CD1c-positive myeloid dendritic cell (primary cell): ENCODE measurements around the gene TEPSIN.

Experiments
- DNase-seq: peaks from one replicate; pipeline ENCODE4 v3.0.0-alpha.2; 2016; ENCODE audit errors: extremely low spot score

TEPSIN gene

DNA sequence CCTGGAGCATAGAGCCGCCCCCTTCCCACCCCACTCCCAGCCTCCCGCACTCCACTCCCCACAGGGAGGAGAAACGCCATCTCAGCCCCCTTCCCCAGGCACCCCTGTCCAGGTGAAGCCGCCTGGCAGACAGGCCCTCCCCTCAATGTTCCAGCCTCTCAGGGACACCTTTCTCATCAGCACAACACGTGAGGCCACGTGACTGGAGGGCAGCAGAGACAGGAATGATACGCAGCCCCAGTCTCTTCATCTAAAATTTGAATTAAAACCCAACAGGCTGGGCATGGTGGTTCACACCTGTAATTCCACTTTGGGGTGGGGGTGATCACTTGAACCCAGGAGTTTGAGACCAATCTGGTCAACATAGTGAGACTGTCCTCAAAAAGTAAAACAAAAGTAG, 52.7 kb downstream of the TEPSIN start:
- no peak for DNase-seq

DNA sequence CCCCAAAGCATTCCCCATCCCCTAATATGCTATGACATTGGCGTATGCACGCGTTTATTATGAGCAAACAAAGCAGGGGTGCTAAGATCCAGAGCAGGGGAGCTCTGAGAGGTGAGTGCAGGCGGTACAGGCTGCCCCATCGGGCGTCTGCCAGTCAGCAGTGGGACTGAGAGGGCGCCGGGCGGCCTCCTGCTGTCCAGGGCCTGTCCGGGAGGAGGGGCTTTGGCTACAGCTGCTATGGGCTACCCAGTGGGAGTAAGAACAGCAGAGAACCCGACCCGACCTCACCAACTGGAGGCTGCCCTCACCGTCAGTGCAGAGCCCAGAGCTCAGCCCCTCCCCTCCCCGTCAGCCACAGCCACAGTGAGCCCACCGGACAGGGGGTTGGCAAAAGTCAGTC, 54.3 kb downstream of the TEPSIN start:
- DNase-seq: no peak

DNA sequence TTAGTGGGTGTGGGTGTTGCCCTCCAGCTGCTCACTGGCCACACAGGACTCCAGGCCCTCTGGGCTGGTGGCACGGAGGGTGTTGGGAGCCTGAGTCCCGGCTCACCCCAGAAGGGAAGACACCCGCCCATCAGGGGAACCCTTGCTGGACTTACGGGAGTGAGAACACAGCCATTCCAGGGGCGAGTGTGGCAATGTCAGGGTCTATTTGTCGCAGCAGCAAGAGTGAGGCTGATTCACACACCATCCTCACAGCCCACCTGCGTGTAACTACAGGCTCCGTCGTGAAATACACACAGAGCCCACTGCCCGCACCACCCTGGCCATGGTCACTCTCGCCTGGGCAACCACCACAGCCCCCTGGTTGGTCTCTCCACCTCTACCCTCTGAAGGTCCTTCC, 55.0 kb downstream of the TEPSIN start:
- no peak for DNase-seq

DNA sequence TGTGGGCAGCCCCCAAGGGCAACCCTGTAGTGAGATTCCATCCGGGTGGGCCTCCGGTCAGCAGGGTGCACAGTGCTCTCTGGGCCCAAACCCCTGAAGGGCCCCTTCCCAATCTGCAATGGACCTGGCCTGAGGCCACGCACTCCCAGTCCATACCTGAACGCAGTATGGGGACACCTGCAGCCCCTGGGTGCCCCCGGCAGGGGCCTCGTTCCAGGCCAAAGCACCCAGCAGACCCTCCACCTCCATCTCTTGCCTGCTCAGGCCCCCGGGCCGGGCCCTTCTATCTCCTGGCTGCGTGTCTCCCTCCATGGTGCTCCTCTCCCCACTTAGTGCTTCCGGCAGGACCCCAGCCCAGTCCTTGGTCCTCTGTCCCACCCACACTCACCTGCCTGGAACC, 55.5 kb downstream of the TEPSIN start:
- no peak for DNase-seq

DNA sequence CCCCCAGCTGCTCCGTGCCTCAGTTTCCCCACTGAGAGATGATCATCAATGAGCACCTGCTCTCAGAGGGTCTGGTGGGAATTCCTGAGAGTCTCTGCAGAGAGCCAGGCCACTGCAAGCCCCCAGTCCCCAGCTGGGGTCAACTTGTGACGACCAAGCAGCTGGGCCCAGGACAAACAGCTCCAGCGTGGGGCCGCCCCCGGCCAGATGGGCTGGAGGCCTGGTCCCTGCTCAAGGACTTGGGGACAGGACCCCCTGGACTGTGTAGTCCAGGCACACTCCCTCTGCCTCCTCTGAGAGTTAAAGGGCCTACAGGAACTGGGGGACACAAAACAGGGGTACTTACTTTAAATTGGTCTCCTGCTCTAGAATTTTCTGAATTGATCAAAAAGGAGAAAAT, 56.3 kb downstream of the TEPSIN start:
- no peak for DNase-seq

DNA sequence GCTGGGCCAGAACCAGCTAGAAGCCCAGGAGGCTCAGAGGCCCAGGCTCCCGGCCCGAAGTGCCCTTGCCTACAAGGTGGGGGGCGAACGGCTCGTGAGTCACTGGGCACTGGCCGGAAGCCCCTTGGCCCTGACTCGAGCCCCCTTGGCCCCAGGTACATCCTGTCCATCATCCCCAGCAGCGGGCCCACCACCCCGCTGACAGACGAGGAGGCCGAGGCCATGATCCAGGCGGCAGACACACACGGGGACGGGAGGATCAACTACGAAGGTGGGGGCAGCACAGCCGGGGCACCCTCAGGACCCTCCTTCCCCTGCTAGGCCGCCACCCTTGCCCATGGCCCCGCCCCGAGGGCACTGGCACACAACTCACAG, 57.1 kb downstream of the TEPSIN start:
- no peak for DNase-seq

DNA sequence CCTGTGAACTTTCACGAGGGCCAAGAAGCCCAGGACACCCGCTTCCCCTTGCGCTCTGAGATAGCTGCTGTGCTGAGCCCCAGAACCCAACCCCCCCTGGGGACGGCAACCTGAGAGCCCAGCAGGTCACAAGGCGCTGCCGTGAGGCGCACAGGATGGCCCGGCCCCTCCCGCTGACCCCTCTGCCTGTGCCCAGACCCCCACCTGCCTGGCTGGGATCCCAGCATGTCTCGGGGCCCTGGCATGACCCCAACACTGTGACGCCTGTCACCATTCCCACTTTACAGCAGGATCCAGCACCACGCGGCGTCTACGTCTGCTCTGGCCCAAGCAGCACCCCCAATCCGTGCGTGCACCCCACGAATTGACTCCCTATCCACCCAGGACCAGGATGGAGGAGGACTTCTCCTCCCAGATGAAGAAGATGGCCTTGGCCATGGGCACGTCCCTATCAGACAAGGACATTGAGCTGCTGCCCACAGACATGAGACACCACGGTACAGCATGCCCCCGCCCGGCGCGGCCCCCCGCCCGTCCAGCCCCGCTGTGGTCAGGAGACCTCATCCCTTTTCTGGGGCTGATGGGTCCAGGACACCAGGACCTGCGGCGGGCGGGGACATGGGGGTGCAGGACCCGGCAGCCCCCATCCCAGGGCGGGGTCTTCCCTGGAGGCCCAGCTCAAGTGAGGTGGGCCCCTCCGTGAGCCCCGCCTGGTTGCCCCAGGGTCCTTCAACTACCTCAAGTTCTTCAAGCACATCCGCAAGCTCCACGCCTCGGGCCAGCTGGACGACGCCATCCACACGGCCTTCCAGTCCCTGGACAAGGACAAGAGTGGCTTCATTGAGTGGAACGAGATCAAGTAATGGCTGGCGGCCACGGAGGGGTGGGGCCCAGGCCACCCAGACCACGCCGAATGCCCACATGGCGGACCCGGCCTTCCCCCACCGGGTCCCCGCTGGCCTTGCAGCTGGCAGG, 57.7 kb downstream of the TEPSIN start:
- DNase-seq: no peak

DNA sequence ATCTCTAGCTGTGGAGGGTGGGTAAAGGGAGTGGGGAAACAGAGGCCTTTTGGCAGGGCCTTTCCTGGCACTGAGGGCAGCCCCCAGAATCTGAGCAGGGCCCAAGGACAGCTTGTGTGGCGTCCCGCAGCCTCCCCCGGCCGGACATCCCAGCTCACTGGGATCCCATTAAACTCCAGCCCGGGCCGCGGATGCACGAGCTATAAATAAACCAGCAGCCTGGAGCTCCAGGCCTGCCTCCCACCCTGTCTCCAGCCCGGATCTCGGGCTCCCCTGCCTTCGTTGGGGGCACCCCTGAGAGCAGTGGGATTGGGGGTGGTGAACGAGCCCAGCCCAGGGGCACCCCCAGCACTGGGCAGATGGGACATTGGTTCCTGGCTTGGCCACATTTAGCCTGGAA, 59.0 kb downstream of the TEPSIN start:
- DNase-seq: no peak

DNA sequence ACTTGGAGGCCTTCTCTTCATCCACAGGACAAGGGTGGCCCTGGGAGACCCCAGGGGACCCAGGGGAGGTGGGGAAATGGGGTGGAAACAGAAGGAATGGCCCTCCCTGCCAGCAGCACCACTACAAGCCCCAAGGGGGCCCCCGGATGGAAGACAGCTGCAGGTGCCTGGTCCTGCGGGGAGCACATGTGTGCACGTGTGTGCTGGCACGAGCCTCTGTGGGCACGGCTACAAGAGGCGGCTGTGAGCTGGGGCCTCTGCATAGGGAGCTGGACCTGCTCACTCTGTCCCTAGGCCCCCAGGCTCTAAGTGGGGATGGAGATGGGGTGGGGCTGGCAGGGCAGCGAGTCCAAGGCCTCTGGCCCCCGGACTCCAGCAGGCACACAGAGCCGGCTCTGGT, 59.6 kb downstream of the TEPSIN start:
- DNase-seq: no peak
